GM08714 (cell line): ENCODE data around the gene ASXL3.

Experiments
- H3K4me3 ChIP-seq: fragments of 200-500 bp; sonication (Bioruptor generic); 2 replicates; pipeline ENCODE4 v1.5.1; 2014; ENCODE audit warnings: mild to moderate bottlenecking, low read length, inconsistent platforms
- ZNF274 ChIP-seq: IDR thresholded peaks from 2 replicates; pipeline ENCODE4 v1.6.1; 2012; ENCODE audit warnings: mild to moderate bottlenecking, low read depth, low read length

Gene ASXL3

GRCh38 chr18:33603454-33603853, 25.4 kb downstream of the ASXL3 start:
- TF ChIP-seq ZNF274 = no peak
- no peak overlapping the region for H3K4me3 ChIP-seq

- H3K4me3 ChIP-seq = no peak overlapping the region
- no peak for TF ChIP-seq ZNF274
These were observed 27.2 kb downstream of the ASXL3 start for GRCh38 chr18:33605250-33605649.

GRCh38 chr18:33606621-33607020, 28.6 kb downstream of the ASXL3 start:
- no peak overlapping the region for H3K4me3 ChIP-seq
- no peak for TF ChIP-seq ZNF274

- TF ChIP-seq ZNF274 = no peak
- no peak overlapping the region for H3K4me3 ChIP-seq
These were observed 33.6 kb downstream of the ASXL3 start for GRCh38 chr18:33611525-33612135.

GRCh38 chr18:33612632-33613031, 34.6 kb downstream of the ASXL3 start:
- TF ChIP-seq ZNF274 = no peak
- no peak overlapping the region for H3K4me3 ChIP-seq

GRCh38 chr18:33616556-33616955, 38.5 kb downstream of the ASXL3 start:
- no peak for TF ChIP-seq ZNF274
- no peak overlapping the region for H3K4me3 ChIP-seq

- no peak for TF ChIP-seq ZNF274
These were observed 49.1 kb downstream of the ASXL3 start for GRCh38 chr18:33627114-33627513.

GRCh38 chr18:33630476-33630875, 52.5 kb downstream of the ASXL3 start:
- no peak overlapping the region for H3K4me3 ChIP-seq
- no peak for TF ChIP-seq ZNF274

More at GRCh38 chr18:33627114-33627513, 49.1 kb downstream of the ASXL3 start:
- no peak overlapping the region for H3K4me3 ChIP-seq

GRCh38 chr18:33641141-33641540, 63.1 kb downstream of the ASXL3 start:
- no peak for TF ChIP-seq ZNF274
- no peak overlapping the region for H3K4me3 ChIP-seq

- TF ChIP-seq ZNF274 = no peak
- no peak overlapping the region for H3K4me3 ChIP-seq
These were observed 66.5 kb downstream of the ASXL3 start for GRCh38 chr18:33644494-33644893.

GRCh38 chr18:33647365-33647764, 69.3 kb downstream of the ASXL3 start:
- TF ChIP-seq ZNF274 = no peak
- no peak overlapping the region for H3K4me3 ChIP-seq

GRCh38 chr18:33652635-33653034, 74.6 kb downstream of the ASXL3 start:
- no peak overlapping the region for H3K4me3 ChIP-seq
- no peak for TF ChIP-seq ZNF274

- TF ChIP-seq ZNF274 = no peak
- no peak overlapping the region for H3K4me3 ChIP-seq
These were observed 75.2 kb downstream of the ASXL3 start for GRCh38 chr18:33653231-33653630.

GRCh38 chr18:33656889-33657448, 79.0 kb downstream of the ASXL3 start:
- H3K4me3 ChIP-seq = no peak overlapping the region
- no peak for TF ChIP-seq ZNF274

GRCh38 chr18:33660696-33661310, 82.8 kb downstream of the ASXL3 start:
- no peak for TF ChIP-seq ZNF274
- no peak overlapping the region for H3K4me3 ChIP-seq

- TF ChIP-seq ZNF274 = no peak
- no peak overlapping the region for H3K4me3 ChIP-seq
These were observed 86.3 kb downstream of the ASXL3 start for GRCh38 chr18:33664241-33664874.
